CD4-positive, alpha-beta T cell treated with Interleukin-12 subunit alpha and Interleukin-12 subunit beta, for 1 hour (primary cell): ENCODE results near the gene KRT80.

Experiments
- DNase-seq: peaks from one replicate; pipeline ENCODE4 v3.0.0-alpha.2; 2020

KRT80 gene

GRCh38 chr12:52210186-52210924 lies 18.5 kb upstream of the KRT80 start:
- no peak for DNase-seq

GRCh38 chr12:52209321-52209720 lies 17.5 kb upstream of the KRT80 start:
- no peak for DNase-seq

DNA sequence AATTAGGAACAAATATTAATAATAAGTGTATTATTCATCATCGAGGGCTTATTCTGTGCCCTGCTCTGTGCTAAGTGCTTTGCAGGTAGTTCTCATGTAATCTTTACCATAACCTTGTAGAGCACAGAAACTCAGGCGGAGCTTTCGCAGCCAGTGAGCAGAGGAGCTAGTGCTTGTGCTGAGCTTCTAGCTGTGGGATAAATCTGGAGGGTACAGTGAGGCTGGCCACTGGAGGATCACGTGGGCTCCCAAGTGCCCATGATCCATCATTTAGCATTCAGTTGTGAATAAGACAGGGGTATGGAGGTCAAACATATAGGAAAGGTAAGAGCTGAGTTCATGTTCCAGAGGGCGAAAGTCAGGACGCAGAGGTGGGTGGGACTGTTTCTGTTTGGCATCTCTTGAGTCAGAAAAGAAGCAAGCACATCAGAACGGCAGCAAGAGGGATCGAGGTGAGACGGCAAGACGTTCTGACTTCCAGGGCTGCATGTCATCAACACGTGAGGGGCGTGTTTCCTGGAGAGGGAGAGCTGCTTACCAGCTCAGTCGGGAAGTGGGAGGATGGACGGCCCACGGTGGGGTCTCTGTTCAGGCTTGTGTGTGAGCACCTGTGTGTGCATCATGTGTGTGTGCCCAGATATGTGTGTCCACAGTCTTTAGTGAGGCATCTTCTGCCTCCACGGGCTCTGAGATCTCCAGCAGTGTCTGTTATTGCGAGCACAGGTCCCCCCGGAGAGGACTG lies 16.8 kb upstream of the KRT80 start:
- no peak for DNase-seq

GRCh38 chr12:52207895-52208294 lies 16.1 kb upstream of the KRT80 start:
- DNase-seq, result no peak

DNA sequence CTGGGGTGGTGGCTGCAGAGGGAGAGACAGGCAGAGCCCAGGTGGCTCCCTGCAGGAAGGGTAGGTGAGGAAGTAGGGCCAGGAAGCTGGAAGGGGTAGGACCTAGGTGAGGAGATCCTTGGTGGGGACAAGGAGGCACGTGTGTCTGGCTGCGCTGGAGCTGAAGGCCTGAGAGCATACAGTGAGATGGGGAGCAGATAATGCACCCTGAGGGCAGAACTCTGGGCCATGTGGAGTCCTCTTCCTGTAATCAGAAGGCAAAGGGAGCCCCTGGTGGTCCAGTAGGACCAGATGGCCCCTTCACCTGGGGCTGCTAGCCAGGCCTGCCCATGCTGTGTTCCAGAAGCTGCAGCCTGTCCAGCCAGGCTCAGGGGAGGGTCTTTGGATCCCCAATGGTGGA lies 15.3 kb upstream of the KRT80 start:
- no peak for DNase-seq

- DNase-seq, result no peak
Measured at GRCh38 chr12:52206304-52207040, 14.7 kb upstream of the KRT80 start.

- DNase-seq, result no peak
Measured at GRCh38 chr12:52205612-52206303, 13.9 kb upstream of the KRT80 start.

DNA sequence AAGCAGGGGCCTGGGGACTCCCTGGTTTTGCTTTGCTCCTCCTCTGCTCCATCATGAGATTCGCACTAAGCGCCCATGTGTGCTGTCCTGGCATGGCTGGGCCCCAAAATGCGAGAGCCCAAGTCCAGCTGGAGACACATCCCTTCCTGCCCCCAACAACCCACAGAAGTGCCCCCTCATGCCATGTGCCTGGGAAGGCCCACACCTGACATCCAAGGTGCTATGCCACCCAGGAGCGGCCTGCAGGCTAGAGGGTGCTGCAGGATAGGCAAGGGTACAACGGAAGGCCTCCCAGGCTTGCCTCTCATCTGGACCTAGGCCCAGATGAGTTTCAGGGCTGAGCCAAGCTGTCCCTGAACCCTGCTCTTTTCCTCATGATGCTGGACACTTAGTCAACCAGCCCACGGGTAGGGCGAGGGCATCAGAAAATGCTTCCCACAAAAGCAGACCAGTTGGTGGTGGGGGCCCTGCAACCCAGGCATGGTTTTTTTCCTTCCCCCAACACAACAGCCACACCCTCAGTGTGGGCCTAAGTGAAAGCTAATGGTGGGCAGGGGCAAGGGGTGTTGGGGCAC lies 13.2 kb upstream of the KRT80 start:
- DNase-seq, result no peak

GRCh38 chr12:52204095-52204930 lies 12.5 kb upstream of the KRT80 start:
- DNase-seq, result no peak

- DNase-seq, result peak; percentile 36
Measured at GRCh38 chr12:52203079-52203921, 11.5 kb upstream of the KRT80 start.

DNA sequence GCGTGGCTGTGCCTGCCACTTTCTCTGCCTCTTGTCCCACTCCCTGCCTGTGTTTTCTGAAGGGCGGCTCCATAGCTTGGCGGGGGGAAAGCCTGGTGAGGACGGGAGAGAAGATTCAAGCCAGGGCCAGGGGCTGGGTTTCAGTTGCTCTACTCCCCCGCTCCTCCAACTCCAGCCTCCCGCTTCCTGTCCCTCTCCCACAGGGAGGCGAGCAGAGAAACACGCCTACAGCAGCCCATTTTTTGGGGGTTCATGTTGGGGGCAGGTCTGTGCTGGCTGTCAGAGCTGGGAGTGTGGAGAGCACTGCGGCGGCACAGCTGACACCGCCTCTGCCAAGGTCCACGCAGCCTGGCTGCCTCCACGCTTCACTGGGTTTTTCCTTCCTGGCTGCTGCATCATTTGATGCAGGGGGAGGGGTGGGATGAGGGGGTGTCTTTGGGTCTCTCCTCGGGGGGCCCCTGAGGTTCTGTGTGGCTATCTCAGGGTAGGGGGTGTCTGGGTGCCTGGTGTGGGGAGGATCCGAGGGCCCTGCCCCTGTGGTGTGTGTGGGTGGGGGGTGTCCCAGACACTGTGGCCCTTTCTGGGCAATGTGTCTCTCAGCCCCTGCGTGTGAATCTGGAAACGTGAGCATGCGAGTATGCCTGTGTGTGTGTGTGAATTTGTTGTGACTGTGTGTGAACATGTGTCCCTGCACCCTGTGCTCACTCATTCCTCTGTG lies 10.7 kb upstream of the KRT80 start:
- DNase-seq, result no peak

DNA sequence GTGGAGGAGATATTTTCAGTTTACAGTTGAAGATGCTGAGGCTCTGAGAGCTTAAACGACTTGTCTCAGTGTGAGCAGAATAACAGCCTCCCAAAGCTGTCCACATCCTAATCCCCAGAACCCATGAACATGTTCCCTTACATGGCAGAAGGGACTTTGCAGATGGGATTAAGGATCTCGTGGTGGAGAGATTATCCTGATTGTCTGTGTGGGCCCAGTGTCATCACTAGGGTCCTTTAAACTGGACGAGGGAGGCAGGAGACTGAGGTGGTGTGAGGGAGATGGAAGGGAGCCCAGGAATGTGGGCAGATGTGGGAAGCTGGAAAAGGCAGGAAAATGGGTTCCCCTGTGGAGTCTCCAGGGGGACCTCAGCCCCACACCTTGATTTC lies 9.6 kb upstream of the KRT80 start:
- no peak for DNase-seq

- DNase-seq, result no peak
Measured at GRCh38 chr12:52200781-52201450, 9.1 kb upstream of the KRT80 start.

GRCh38 chr12:52200086-52200780 lies 8.4 kb upstream of the KRT80 start:
- no peak for DNase-seq

DNA sequence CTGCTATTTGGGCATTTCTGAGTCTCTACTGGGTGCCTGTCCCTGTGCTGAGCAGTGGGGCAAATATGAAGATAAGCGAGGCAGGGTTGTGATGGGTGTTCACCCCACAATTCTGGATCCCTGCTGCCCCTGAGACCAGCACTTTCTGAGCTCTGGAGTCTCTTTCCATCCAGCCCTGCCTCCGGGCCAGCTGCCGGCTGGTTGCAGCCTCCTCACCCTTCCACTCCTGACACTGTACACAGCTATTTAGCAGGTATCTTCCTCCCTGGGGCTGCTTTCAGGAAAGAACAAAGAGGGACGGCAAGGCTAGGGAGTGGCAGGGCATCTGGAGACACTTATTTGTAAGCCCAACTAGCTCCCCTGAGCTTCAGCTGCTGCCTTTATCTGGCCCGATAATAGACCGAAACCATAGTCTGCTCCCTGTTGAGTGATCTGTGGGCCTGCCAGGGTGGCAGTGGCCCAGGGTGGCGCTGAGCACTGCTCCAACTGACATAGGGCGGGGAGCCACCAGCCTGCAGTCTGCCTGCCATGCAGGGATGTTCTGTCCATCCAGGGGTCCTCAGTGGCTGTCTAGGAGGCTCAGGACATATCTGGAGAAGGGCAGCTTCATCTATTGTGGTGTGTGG lies 7.6 kb upstream of the KRT80 start:
- DNase-seq, result no peak

DNA sequence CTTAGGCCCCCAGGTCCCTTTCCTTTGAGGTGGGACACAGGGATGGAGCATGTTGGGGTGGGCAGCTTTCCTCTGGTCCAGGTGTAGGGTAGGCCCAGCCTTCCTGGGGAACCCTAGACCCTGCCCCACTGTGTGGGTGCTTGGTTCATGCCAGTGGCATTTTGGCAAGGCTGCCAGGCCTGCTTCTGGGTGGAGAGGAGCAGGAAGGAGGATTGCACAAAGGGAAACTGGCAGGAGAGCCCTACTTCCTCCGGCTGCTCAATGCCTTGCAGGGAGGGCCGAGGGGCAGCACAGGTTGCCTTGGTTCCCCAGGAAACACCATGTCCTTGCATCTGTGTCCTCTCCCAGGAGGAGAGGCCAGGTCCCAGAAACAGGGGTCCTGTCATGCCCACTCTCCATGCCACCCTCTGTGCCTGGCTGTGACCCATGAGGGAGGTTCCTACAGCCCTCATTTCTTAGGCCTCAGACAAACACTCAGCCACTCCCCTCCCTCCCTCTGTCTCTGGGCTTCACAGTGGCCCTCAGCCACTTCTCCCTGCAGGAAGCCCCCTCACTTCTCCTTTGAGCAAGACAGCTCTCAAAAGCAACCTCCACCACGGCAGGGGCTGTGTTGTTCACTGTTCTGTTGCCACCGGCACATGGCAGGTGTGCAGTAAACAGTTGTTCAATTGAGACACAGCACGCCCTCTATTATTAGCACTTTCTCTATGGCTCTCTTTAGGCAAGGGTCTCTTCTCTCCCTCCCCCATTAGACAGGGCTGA lies 6.8 kb upstream of the KRT80 start:
- no peak for DNase-seq

DNA sequence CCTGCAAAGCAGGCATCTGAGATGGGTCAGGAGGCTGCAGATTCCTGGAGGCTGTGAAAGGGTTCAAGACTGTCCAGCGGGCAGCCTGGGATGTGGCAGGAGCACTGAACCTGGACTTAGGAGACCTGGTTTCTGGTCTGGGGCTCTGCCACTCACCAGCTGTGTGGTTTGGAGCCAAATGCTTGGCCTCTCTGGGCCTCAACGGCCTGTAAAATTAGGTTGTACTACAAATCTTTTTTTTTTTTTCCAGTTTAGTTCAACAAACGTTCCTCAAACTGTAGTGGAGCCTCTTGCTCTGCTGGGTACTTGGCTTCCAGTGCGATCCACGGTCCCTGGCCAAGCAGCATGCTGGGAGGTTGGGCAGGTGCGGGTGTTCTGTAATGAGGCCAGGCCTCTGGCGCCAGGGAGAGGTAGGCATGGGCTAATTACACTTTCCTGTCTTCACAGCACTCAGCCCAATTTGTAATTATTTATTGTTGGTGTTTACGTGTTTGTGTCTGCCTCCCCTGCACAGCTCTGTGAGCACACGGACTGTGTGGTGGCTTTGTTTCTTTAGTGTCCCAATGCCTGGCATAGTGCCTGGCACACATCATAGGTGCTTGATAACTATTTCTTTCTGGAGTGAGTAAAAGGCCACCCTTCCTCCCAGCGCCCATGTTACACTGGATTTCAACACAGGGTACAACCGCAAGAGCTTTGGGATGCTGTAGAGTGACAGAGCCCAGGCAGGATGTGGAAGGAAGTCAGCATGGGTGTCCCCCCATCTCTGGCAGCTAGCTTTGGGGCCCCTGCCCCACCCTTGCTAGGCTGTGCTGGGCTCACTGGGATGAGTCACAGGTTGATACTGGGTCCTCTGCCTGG lies 5.8 kb upstream of the KRT80 start:
- peak; percentile 8 for DNase-seq
